ENCODE data around the gene PIGQ.
A peak's percentile ranks its signal among the peaks of the same experiment; 100 is the strongest.

PIGQ gene

GRCh38 chr16:585351-585750 is 15.6 kb downstream of the PIGQ start:
- DNase-seq (ENCODE audit: low read depth): no peak
- no peak overlapping the region for H3K4me3 ChIP-seq (ENCODE audit: low read depth, low read length)
- TF ChIP-seq CTCF (IDR thresholded peaks at IDR 0.05; ENCODE audit: insufficient read depth, low read depth, low read length, missing control alignments): no peak

- no peak for TF ChIP-seq CTCF (IDR thresholded peaks at IDR 0.05; ENCODE audit: insufficient read depth, low read depth, low read length, missing control alignments)
- DNase-seq (ENCODE audit: low read depth): no peak
Measured at GRCh38 chr16:586047-586644, 16.4 kb downstream of the PIGQ start.

DNA sequence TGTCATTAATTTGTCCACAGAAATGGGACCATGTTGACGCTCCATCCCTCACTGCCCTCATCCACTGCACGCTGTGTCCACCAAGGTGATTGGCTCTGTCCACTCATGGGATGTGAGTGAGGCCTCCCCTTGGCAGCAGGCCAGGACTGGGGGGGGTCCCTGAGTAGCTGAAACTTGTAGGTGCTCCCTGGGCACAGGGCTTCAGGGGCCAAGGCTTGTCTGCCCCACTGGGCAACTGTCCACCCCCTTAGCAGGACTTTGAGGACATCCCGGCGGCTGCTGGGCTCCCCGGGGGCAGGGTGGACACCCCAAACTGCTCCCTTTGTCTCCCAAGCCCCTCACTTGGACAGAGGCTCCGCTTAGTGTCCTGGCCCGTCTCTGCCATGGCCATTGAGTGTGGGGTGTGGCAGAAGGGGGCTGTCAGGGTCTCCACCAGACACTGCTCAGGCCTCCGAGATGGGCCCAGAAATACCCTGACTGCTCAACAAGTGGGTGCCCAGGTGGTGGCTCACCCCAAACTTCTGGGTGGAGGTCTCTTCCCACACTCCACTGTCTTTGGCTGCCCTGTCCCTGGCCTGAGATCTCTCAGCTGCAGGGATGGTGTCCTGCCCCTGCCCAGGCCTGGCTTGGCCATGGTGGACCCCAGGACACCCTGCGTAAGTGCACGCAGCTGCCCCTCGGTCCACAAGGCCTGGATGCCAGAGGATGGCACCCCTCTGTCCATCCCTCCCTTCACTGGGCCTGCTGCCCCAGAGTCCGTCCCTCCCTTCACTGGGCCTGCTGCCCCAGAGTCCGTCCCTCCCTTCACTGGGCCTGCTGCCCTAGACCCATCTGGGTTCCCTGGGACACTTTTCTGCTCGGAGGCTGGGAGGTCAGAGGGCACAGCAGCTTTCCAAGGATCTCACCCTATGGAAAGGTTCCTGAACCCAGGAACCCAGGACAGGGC is 17.1 kb downstream of the PIGQ start:
- no peak for DNase-seq (ENCODE audit: low read depth)
- H3K4me3 ChIP-seq (ENCODE audit: low read depth, low read length): peak overlapping the region; percentile 75
- TF ChIP-seq CTCF (IDR thresholded peaks at IDR 0.05; ENCODE audit: insufficient read depth, low read depth, low read length, missing control alignments): no peak

More at GRCh38 chr16:586047-586644, 16.4 kb downstream of the PIGQ start:
- H3K4me3 ChIP-seq (ENCODE audit: low read depth, low read length): no peak overlapping the region

DNA sequence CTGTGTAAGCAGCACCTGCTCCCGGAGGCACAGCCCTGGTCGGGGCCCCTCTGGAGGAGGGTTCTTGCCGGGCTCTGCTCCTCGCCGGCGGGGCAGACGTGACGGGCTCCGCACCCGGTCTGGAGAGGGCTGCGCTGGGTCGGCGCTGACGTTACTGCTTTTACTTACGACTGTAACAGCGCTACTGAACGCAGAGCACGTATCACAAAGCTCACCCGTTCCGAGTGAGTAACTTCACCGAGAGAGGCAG is 18.8 kb downstream of the PIGQ start:
- DNase-seq (ENCODE audit: low read depth): peak; percentile 82
- TF ChIP-seq CTCF (IDR thresholded peaks at IDR 0.05; ENCODE audit: insufficient read depth, low read depth, low read length, missing control alignments): no peak
- H3K4me3 ChIP-seq (ENCODE audit: low read depth, low read length): peak overlapping the region; percentile 75

DNA sequence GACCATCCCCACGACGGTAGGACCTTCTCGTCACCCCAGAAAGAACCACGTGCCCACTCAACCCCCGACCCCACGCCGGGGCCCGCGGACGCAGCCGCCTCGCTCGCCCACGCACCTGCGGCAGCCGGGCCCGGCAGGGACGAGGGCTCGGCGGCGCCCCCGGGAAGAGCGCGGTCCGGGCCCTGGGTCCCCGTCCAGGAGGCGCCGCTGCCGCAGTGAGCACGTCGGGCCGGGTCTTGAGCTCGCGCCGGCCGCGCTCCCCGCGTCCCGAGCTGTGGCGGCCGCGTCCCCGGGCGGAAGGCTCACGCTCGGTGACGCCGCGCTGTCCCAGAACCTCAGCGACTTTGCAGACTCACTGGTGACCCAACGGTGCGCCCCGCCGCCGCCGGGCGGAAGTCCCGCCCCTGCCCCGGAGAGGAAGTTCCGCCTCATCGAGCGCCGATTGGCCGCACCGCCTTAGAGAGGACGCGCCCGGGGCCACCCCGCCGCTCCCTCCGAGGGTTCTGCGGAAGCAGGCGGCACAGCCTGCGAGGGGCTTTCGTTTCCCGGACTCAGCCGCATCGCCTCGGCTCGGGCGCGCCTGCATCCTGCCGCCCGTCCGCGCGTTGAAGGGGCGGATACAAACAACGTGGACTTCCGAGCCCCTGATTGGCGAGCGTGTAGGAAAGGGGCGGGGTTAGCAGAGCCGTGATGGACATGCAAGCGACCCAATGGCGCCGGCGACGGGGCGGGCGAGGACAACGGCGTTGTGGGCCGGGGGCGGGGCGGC is 19.3 kb downstream of the PIGQ start:
- DNase-seq (ENCODE audit: low read depth): peak; percentile 98
- no peak for TF ChIP-seq CTCF (IDR thresholded peaks at IDR 0.05; ENCODE audit: insufficient read depth, low read depth, low read length, missing control alignments)
- peak overlapping the region; percentile 75 for H3K4me3 ChIP-seq (ENCODE audit: low read depth, low read length)

- H3K4me3 ChIP-seq (ENCODE audit: low read depth, low read length): peak within 1 kb of the TSS; percentile 77
- no peak for TF ChIP-seq CTCF (IDR thresholded peaks at IDR 0.05; ENCODE audit: insufficient read depth, low read depth, low read length, missing control alignments)
- DNase-seq (ENCODE audit: low read depth): peak; percentile 100
Measured at GRCh38 chr16:589658-590187, 20.0 kb downstream of the PIGQ start, which contains the start of gene RAB40C. TSS of gene RAB40C (plus strand) at chr16:590066. CDS start at chr16:590292, 226 bp downstream.

Data from GM12865 (cell line).